Neural crest cell (in vitro differentiated cells): ENCODE results near the gene RYK. TPM values are rescaled to one million over a fixed set of nuclear protein-coding genes. Genes with fewer than 3 reads are reported as not detected.
A peak's percentile ranks its signal among the peaks of the same experiment; 100 is the strongest.

ENCODE experiments used
- DNase-seq: peaks from one replicate; pipeline ENCODE4 v3.0.0; 2021; ENCODE audit warnings: low read depth, mixed read lengths, low spot score
- H3K27ac Mint-ChIP-seq: one replicate; pipeline ENCODE4 v1.8.0; 2021; ENCODE audit warnings: mild to moderate bottlenecking, mixed read lengths; ENCODE audit not compliant: unreplicated experiment
- H3K27me3 Mint-ChIP-seq: 2 replicates; pipeline ENCODE4 v1.8.0; 2021; ENCODE audit warnings: low read depth, mild to moderate bottlenecking, mixed read lengths
- H3K36me3 Mint-ChIP-seq: 2 replicates; pipeline ENCODE4 v1.8.0; 2021; ENCODE audit warnings: low read depth, mild to moderate bottlenecking, mixed read lengths
- H3K4me1 Mint-ChIP-seq: 2 replicates; pipeline ENCODE4 v1.8.0; 2021; ENCODE audit warnings: mixed read lengths
- H3K4me3 Mint-ChIP-seq: one replicate; pipeline ENCODE4 v1.8.0; 2021; ENCODE audit warnings: mild to moderate bottlenecking, mixed read lengths
- H3K9me3 Mint-ChIP-seq: 2 replicates; pipeline ENCODE4 v1.8.0; 2021; ENCODE audit warnings: mixed read lengths
- total RNA-seq: library from RNA; stranded (reverse); gene quantifications from 2 replicates; pipeline ENCODE4 v1.2.1, GENCODE V29; 2021
- TF ChIP-seq, protein P1 (sequence below): fragments of 200-600 bp; sonication (generic); conservative IDR thresholded peaks from 2 replicates; pipeline ENCODE4 v1.5.0; 2021; ENCODE audit warnings: antibody characterized with exemption, mild to moderate bottlenecking

Gene RYK
- total RNA-seq, 1 donor from 2014 or later = 57.4 TPM

DNA sequence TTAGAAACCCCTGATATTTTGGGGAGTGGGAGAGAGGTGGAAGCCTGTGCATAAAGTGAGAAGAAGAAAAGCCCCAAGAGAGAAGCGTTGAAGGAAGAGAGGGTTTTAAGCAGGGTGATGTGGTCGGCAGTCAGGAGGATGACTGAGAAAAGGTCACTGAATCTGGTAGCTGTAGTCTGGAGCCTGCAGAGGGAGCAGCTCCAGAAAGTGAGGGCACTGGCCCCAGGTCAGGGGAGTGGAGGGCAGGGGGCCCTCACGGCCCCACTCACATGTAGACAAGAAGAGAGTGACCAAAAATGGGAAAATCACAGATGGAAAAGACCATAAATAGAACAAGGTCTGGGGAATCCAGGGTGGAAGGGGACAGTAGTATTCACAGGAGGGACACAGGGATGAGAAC is 105.5 kb downstream of the RYK start:
- TF ChIP-seq, protein P1, sequence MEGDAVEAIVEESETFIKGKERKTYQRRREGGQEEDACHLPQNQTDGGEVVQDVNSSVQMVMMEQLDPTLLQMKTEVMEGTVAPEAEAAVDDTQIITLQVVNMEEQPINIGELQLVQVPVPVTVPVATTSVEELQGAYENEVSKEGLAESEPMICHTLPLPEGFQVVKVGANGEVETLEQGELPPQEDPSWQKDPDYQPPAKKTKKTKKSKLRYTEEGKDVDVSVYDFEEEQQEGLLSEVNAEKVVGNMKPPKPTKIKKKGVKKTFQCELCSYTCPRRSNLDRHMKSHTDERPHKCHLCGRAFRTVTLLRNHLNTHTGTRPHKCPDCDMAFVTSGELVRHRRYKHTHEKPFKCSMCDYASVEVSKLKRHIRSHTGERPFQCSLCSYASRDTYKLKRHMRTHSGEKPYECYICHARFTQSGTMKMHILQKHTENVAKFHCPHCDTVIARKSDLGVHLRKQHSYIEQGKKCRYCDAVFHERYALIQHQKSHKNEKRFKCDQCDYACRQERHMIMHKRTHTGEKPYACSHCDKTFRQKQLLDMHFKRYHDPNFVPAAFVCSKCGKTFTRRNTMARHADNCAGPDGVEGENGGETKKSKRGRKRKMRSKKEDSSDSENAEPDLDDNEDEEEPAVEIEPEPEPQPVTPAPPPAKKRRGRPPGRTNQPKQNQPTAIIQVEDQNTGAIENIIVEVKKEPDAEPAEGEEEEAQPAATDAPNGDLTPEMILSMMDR = no peak
- no peak for DNase-seq
- Mint-ChIP-seq H3K27me3 (no peaks in the 10 kb centered on the region), H3K36me3 (peaks cover 50% of the 10 kb centered on the region), H3K27ac (peak overlapping the region; percentile 63), H3K4me1 (peaks cover 16% of the 10 kb centered on the region), H3K9me3 (peaks cover 7% of the 10 kb centered on the region), H3K4me3 (no peak overlapping the region)

DNA sequence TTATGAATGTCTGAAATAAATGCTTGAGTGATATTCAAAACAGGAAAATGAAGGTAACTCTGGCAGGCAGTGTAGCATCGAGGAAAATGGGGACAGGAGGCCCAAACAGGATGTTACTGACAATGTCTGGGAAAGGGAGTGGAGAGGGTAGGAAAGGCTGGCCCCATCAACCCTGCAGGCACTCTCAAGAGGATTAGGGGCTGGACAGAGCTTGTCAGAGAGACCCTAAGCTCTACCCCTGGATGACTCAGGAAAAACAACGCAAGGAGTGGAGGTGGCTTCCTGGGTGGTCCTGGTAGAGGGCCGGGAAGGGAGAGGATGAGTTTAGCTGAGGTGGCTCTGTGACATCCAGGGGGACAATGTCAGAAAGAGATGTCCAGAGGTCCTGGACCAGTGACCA is 106.0 kb downstream of the RYK start:
- Mint-ChIP-seq H3K4me3 (no peak overlapping the region), H3K36me3 (peaks cover 49% of the 10 kb centered on the region), H3K27me3 (no peaks in the 10 kb centered on the region), H3K9me3 (peaks cover 9% of the 10 kb centered on the region), H3K4me1 (peaks cover 16% of the 10 kb centered on the region), H3K27ac (peak overlapping the region; percentile 39)
- TF ChIP-seq, protein P1 = no peak
- DNase-seq = no peak

DNA sequence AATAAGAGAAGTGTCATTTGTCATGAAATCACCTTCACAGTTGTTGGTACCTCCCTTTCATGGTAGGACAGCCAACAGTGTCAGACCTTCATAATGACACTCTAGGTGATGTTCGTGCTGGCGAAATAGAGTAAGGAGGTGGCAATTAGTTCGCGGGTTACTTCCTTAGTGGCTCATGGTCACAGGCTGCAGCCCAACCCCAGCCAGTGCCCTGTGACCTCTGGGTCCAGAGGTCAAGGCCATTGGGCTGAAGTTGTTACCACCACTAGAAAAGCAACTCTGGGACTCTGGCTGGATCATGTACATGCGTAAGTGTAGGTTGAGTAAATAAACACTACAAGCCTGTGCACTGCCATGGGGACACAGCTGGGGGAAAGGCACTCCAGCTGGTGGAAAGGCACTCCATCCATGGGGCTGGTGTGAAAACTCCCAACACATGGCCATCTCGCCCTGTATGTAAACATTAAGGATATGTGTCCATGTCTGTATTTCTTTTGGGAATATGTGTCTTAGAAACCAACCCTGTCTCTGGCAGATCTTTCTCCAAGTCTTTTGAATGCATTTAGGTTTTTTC is 106.7 kb downstream of the RYK start:
- H3K4me3 Mint-ChIP-seq = no peak overlapping the region
- TF ChIP-seq, protein P1 = no peak
- peaks cover 16% of the 10 kb centered on the region for H3K4me1 Mint-ChIP-seq
- H3K27ac Mint-ChIP-seq = peak overlapping the region; percentile 39
- H3K27me3 Mint-ChIP-seq = no peaks in the 10 kb centered on the region
- peaks cover 14% of the 10 kb centered on the region for H3K9me3 Mint-ChIP-seq
- no peak for DNase-seq
- H3K36me3 Mint-ChIP-seq = peaks cover 48% of the 10 kb centered on the region

DNA sequence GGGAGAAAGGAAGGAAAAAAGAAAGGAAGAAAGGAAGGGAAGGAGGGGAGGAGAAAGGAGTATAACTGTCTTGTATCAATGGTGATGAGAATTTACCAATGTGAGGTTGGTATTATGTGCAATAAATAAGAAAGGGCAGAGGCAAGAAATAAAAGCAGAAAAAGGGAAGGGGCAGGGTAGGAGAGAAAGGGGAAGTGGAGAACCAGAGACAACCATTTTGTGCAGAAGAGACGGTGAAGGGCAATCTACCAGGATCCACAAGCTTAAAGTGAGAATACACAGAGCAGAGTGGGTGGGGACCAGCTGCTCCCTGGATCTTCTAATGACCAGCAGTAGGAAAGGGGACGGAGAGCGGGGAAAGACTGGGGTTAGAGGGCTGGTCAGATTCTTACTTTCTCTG is 114.1 kb downstream of the RYK start:
- H3K4me3 Mint-ChIP-seq = no peak overlapping the region
- no peaks in the 10 kb centered on the region for H3K4me1 Mint-ChIP-seq
- no peak for DNase-seq

DNA sequence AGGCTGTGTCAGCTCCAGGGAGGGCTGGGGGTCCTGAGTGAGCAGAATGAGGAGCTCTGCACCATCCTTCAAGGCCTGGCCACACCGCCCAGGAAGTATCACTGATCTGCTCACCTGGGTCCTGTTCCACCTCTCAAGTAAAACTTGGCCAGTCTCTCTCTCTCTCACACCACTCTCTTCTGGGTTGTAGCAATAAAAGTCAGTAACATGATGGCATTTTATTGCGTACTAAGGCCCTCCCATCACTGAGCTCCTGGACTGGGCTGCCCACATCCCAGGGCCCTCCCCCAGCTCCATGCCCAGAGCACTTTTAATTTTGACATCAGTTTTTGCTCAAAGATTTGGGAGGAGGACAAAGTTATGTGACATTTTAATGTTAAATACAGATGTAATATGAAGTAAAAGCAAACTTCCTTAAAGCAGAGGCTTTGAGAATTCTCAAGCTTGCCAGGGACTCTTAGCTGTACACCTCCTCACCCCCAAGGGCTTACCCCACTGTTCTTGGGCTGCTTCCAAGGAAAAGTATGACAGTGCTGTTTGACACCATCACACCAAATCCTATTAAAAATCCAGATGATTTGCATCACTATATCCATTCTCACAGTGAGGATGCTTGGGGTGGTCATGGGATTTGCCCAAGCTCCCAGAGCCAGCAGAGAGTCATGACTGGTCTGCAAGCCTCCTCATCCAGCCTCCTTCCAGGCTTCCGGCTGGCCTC is 115.8 kb downstream of the RYK start:
- Mint-ChIP-seq H3K4me1 (no peaks in the 10 kb centered on the region), H3K27me3 (no peaks in the 10 kb centered on the region), H3K4me3 (no peak overlapping the region), H3K27ac (no peak overlapping the region), H3K36me3 (peaks cover 35% of the 10 kb centered on the region), H3K9me3 (peaks cover 23% of the 10 kb centered on the region)
- TF ChIP-seq, protein P1 = no peak
- no peak for DNase-seq

More for the DNA sequence above, 114.1 kb downstream of the RYK start:
- Mint-ChIP-seq H3K36me3 (peaks cover 37% of the 10 kb centered on the region), H3K27me3 (no peaks in the 10 kb centered on the region), H3K9me3 (peaks cover 18% of the 10 kb centered on the region), H3K27ac (no peak overlapping the region)
- TF ChIP-seq, protein P1 = no peak
